Spleen (tissue), 11 donors: Measurements from ENCODE around the gene ADGRV1. TPM values are rescaled to one million over a fixed set of nuclear protein-coding genes. Genes with fewer than 3 reads are reported as not detected.
A peak's percentile ranks its signal among the peaks of the same experiment; 100 is the strongest.

Source experiments
- DNase-seq: peaks from one replicate; pipeline ENCODE4 v3.0.0-alpha.2; 2020
- H3K27ac ChIP-seq, 8 donors: fragments of 200-600 bp; sonication (generic) in 7 of 8; 1 replicate in 4 of 8; 2 replicates in 4 of 8; pipeline versions ENCODE4 v1.5.0 to v1.8.0; 2016 to 2021; ENCODE audit warnings: inconsistent platforms in 4 of 8, mild to moderate bottlenecking in 4 of 8, moderate library complexity in 1 of 8
- H3K27me3 ChIP-seq, 7 donors: fragments of 200-600 bp; sonication (generic) in 6 of 7; replicated peaks in 1 of 7; 1 replicate in 4 of 7; 2 replicates in 3 of 7; pipeline versions ENCODE4 v1.5.0 to v1.8.0; 2016 to 2021; ENCODE audit warnings: inconsistent platforms in 3 of 7, mild to moderate bottlenecking in 1 of 7
- H3K36me3 ChIP-seq, 6 donors: fragments of 200-600 bp; sonication (generic) in 5 of 6; 1 replicate in 4 of 6; 2 replicates in 2 of 6; pipeline versions ENCODE4 v1.5.0 to v1.8.0; 2016 to 2021; ENCODE audit warnings: inconsistent platforms in 2 of 6
- H3K4me1 ChIP-seq, 6 donors: fragments of 200-600 bp; sonication (generic) in 5 of 6; 1 replicate in 3 of 6; 2 replicates in 3 of 6; pipeline versions ENCODE4 v1.5.0 to v1.8.0; 2016 to 2021; ENCODE audit warnings: inconsistent platforms in 3 of 6
- H3K4me3 ChIP-seq, 8 donors: fragments of 200-600 bp; sonication (generic) in 7 of 8; 1 replicate in 4 of 8; 2 replicates in 4 of 8; pipeline versions ENCODE4 v1.5.0 to v1.8.0; 2016 to 2021; ENCODE audit warnings: inconsistent platforms in 4 of 8, mild to moderate bottlenecking in 4 of 8, moderate library complexity in 2 of 8
- H3K9me3 ChIP-seq, 8 donors: fragments of 200-600 bp; sonication (generic) in 7 of 8; 1 replicate in 4 of 8; 2 replicates in 4 of 8; pipeline versions ENCODE4 v1.5.0 to v1.8.0; 2016 to 2021; ENCODE audit warnings: inconsistent platforms in 4 of 8
- POLR2A ChIP-seq, 3 donors: fragments of 450-650 bp; IDR thresholded peaks; one replicate each; pipeline ENCODE4 v1.5.1; 2017; ENCODE audit warnings: antibody characterized with exemption in 3 of 3, mild to moderate bottlenecking in 1 of 3
- POLR2AphosphoS5 ChIP-seq, 3 donors: sonication (generic); formaldehyde crosslinking; IDR thresholded peaks; one replicate each; pipeline ENCODE4 v1.5.1; 2017; ENCODE audit warnings: antibody characterized with exemption in 3 of 3
- WGBS, 5 donors: extraction: QIAGEN DNeasy Blood & Tissue Kit in 3 of 5; methylation state at CpG; one replicate each; pipeline versions ENCODE4 v1.1.5 to v1.1.7; 2013 to 2018; 5-methylcytosine and 5-hydroxymethylcytosine counted together
- intact Hi-C: fragments of 100-400 bp; cut with DNase I; formaldehyde crosslinking; loops from one replicate; pipeline ENCODE4 v1.15.0; 2023; ENCODE audit warnings: low total_unique reads
- polyA plus RNA-seq, 3 donors: library from polyadenylated mRNA; stranded (reverse); fragments of 200-250 nt; gene quantifications; one replicate each; pipeline ENCODE4 v1.2.1, GENCODE V29; 2013
- total RNA-seq, 7 donors: library from RNA; depleted of rRNA in 3 of 7; stranded (reverse); fragments of >200 nt in 3 of 7; fragmentation: NEBNext Ultra II Directional in 4 of 7; extraction: Animal tissue kit (Norgen Biotek cat#: 25700) in 4 of 7; gene quantifications; one replicate each; pipeline versions ENCODE4 v1.1.0 to v1.2.1, GENCODE V29; 2016 to 2021
- TF ChIP-seq, protein P1 (sequence below), 11 experiments: fragments of 200-600 bp in 7 of 11; fragments of 450-650 bp in 4 of 11; sonication (generic) in 4 of 11; IDR thresholded peaks in 8 of 11; conservative IDR thresholded peaks in 3 of 11; 1 replicate in 7 of 11; 2 replicates in 4 of 11; pipeline versions ENCODE4 v1.4.0 to v1.8.0; 2016 to 2021; ENCODE audit warnings: antibody characterized with exemption in 11 of 11, inconsistent platforms in 4 of 11, mild to moderate bottlenecking in 1 of 11
- donor health status: healthy with polysubstance abuse.
- donor health status: DM: no; HTN: no; CAD: no; lungs with moderate emphysema.
- donor health status: DM: no; HTN: no; CAD: no.
- donor health status: Bipolar disorder and iron deficiency.
- donor health status: healthy.
- donor health status: DM: no; HTN: no; CAD: no.
- donor health status: DM: yes; HTN: yes; CAD: no.

The ADGRV1 gene
- total and polyA plus RNA-seq, 10 donors = 0.08 to 0.69 (median 0.28) TPM; not detected in 3

GRCh38 chr5:91110686-91111085, 552.1 kb downstream of the ADGRV1 start:
- no peaks in the 10 kb centered on the region for H3K27me3 ChIP-seq
- peaks cover 0 to 5% (median 0%) of the 10 kb centered on the region in 8 donors for H3K9me3 ChIP-seq
- TF ChIP-seq POLR2A (IDR thresholded peaks at IDR 0.05) = no peak
- TF ChIP-seq, protein P1, sequence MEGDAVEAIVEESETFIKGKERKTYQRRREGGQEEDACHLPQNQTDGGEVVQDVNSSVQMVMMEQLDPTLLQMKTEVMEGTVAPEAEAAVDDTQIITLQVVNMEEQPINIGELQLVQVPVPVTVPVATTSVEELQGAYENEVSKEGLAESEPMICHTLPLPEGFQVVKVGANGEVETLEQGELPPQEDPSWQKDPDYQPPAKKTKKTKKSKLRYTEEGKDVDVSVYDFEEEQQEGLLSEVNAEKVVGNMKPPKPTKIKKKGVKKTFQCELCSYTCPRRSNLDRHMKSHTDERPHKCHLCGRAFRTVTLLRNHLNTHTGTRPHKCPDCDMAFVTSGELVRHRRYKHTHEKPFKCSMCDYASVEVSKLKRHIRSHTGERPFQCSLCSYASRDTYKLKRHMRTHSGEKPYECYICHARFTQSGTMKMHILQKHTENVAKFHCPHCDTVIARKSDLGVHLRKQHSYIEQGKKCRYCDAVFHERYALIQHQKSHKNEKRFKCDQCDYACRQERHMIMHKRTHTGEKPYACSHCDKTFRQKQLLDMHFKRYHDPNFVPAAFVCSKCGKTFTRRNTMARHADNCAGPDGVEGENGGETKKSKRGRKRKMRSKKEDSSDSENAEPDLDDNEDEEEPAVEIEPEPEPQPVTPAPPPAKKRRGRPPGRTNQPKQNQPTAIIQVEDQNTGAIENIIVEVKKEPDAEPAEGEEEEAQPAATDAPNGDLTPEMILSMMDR (IDR thresholded peaks at IDR 0.05 in 8 of 11, conservative IDR thresholded peaks at IDR 0.05 in 3 of 11) = no peak
- H3K36me3 ChIP-seq = no peaks in the 10 kb centered on the region
- no peak overlapping the region for H3K27ac ChIP-seq
- 46 to 73% (median 70%) methylated on average over 5 of the region's 5 CpGs for WGBS, 5 donors
- no peak for DNase-seq
- no peak overlapping the region for H3K4me3 ChIP-seq
- H3K4me1 ChIP-seq = peaks cover 0 to 9% (median 6%) of the 10 kb centered on the region in 6 donors
- intact Hi-C loops = no loop called here

- no peak for TF ChIP-seq POLR2A (IDR thresholded peaks at IDR 0.05)
- no peak for TF ChIP-seq POLR2AphosphoS5 (IDR thresholded peaks at IDR 0.05)
- TF ChIP-seq, protein P1 (IDR thresholded peaks at IDR 0.05 in 8 of 11, conservative IDR thresholded peaks at IDR 0.05 in 3 of 11) = no peak
- Histone ChIP-seq H3K27me3 (no peaks in the 10 kb centered on the region), H3K4me1 (peaks cover 0 to 9% (median 6%) of the 10 kb centered on the region in 6 donors), H3K27ac (no peak overlapping the region), H3K36me3 (no peaks in the 10 kb centered on the region), H3K4me3 (no peak overlapping the region), H3K9me3 (no peaks in the 10 kb centered on the region)
- DNase-seq = no peak
- WGBS, 5 donors = 69 to 89% (median 81%) methylated on average over 2 of the region's 2 CpGs
- intact Hi-C loops = no loop called here
Observed at GRCh38 chr5:91111473-91112238, 553.1 kb downstream of the ADGRV1 start.

GRCh38 chr5:91114658-91115057, 556.1 kb downstream of the ADGRV1 start:
- no peak for TF ChIP-seq POLR2AphosphoS5 (IDR thresholded peaks at IDR 0.05)
- TF ChIP-seq POLR2A (IDR thresholded peaks at IDR 0.05) = no peak
- TF ChIP-seq, protein P1 (IDR thresholded peaks at IDR 0.05 in 8 of 11, conservative IDR thresholded peaks at IDR 0.05 in 3 of 11) = no peak
- Histone ChIP-seq H3K4me1 (peaks cover 0 to 9% (median 6%) of the 10 kb centered on the region in 6 donors), H3K9me3 (no peaks in the 10 kb centered on the region), H3K4me3 (no peak overlapping the region), H3K36me3 (no peaks in the 10 kb centered on the region), H3K27ac (peak overlapping the region in 4 of 8 donors; percentile 16 to 46 (median 28)), H3K27me3 (no peaks in the 10 kb centered on the region)
- no peak for DNase-seq
- 38 to 61% (median 44%) methylated on average over 2 of the region's 2 CpGs for WGBS, 5 donors
- intact Hi-C loops = no loop called here

- DNase-seq = no peak
- 89 to 95% (median 92%) methylated on average over 3 of the region's 3 CpGs for WGBS, 5 donors
- no peaks in the 10 kb centered on the region for H3K27me3 ChIP-seq
- H3K27ac ChIP-seq = no peak overlapping the region
- H3K4me1 ChIP-seq = peaks cover 0 to 17% (median 14%) of the 10 kb centered on the region in 6 donors
- H3K36me3 ChIP-seq = no peaks in the 10 kb centered on the region
- TF ChIP-seq POLR2A (IDR thresholded peaks at IDR 0.05) = no peak
- TF ChIP-seq, protein P1 (IDR thresholded peaks at IDR 0.05 in 8 of 11, conservative IDR thresholded peaks at IDR 0.05 in 3 of 11) = no peak
- no peak for TF ChIP-seq POLR2AphosphoS5 (IDR thresholded peaks at IDR 0.05)
- no peak overlapping the region for H3K4me3 ChIP-seq
- H3K9me3 ChIP-seq = no peaks in the 10 kb centered on the region
- intact Hi-C loops = no loop called here
Observed at GRCh38 chr5:91118354-91118753, 559.8 kb downstream of the ADGRV1 start.
